B cell (primary cell): ENCODE results near the gene SIRPG.

ENCODE experiments used
- EZH2 ChIP-seq: IDR thresholded peaks from 2 replicates; pipeline ENCODE4 v1.6.1; 2012; ENCODE audit warnings: borderline replicate concordance, low read depth, mild to moderate bottlenecking, moderate library complexity, low read length; ENCODE audit not compliant: insufficient read depth, poor library complexity, severe bottlenecking
- TF ChIP-seq, protein P1 (sequence below): fragments of 200-600 bp; IDR thresholded peaks from one replicate; pipeline ENCODE4 v1.8.0; 2022; ENCODE audit warnings: antibody characterized with exemption, mild to moderate bottlenecking

GRCh38 chr20:1663917-1664316 lies 6.3 kb upstream of the SIRPG start:
- TF ChIP-seq EZH2 = no peak
- TF ChIP-seq, protein P1, sequence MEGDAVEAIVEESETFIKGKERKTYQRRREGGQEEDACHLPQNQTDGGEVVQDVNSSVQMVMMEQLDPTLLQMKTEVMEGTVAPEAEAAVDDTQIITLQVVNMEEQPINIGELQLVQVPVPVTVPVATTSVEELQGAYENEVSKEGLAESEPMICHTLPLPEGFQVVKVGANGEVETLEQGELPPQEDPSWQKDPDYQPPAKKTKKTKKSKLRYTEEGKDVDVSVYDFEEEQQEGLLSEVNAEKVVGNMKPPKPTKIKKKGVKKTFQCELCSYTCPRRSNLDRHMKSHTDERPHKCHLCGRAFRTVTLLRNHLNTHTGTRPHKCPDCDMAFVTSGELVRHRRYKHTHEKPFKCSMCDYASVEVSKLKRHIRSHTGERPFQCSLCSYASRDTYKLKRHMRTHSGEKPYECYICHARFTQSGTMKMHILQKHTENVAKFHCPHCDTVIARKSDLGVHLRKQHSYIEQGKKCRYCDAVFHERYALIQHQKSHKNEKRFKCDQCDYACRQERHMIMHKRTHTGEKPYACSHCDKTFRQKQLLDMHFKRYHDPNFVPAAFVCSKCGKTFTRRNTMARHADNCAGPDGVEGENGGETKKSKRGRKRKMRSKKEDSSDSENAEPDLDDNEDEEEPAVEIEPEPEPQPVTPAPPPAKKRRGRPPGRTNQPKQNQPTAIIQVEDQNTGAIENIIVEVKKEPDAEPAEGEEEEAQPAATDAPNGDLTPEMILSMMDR = no peak
